Transverse colon (tissue), 4 donors: Measurements from ENCODE around the gene TEX53. TPM values are rescaled to one million over a fixed set of nuclear protein-coding genes. Genes with fewer than 3 reads are reported as not detected.

ENCODE experiments used
- DNase-seq: peaks from one replicate; pipeline ENCODE4 v3.0.0-alpha.2; 2019
- H3K27ac ChIP-seq, 4 donors: fragments of 200-600 bp; sonication (generic); 2 replicates each; pipeline ENCODE4 v1.5.1; 2016 to 2018; ENCODE audit warnings: inconsistent platforms in 4 of 4
- H3K27me3 ChIP-seq: fragments of 200-600 bp; sonication (generic); 2 replicates; pipeline ENCODE4 v1.5.1; 2017; ENCODE audit warnings: inconsistent platforms
- H3K36me3 ChIP-seq, 4 donors: fragments of 200-600 bp; sonication (generic); 2 replicates each; pipeline ENCODE4 v1.5.1; 2017 to 2019; ENCODE audit warnings: inconsistent platforms in 4 of 4
- H3K4me1 ChIP-seq, 4 donors: fragments of 200-600 bp; sonication (generic); 2 replicates each; pipeline ENCODE4 v1.5.1; 2017 to 2020; ENCODE audit warnings: inconsistent platforms in 4 of 4
- H3K4me3 ChIP-seq, 4 donors: fragments of 200-600 bp; sonication (generic); 1 replicate in 1 of 4; 2 replicates in 3 of 4; pipeline versions ENCODE4 v1.5.1 to v1.6.1; 2017 to 2019; ENCODE audit warnings: inconsistent platforms in 4 of 4
- H3K9me3 ChIP-seq, 2 donors: fragments of 200-600 bp; sonication (generic); 2 replicates each; pipeline ENCODE4 v1.5.1; 2017 to 2019; ENCODE audit warnings: inconsistent platforms in 2 of 2
- CTCF ChIP-seq, 5 experiments: fragments of 200-600 bp in 3 of 5; fragments of 450-650 bp in 2 of 5; sonication (generic) in 3 of 5; IDR thresholded peaks; 1 replicate in 2 of 5; 2 replicates in 3 of 5; pipeline ENCODE4 v1.5.1; 2016 to 2017; ENCODE audit warnings: antibody characterized with exemption in 5 of 5, inconsistent platforms in 3 of 5, mild to moderate bottlenecking in 2 of 5, moderate library complexity in 1 of 5
- EP300 ChIP-seq: sonication (generic); formaldehyde crosslinking; IDR thresholded peaks from one replicate; pipeline ENCODE4 v1.6.1; 2017; ENCODE audit warnings: antibody characterized with exemption, low read depth
- POLR2A ChIP-seq: fragments of 450-650 bp; IDR thresholded peaks from one replicate; pipeline ENCODE4 v1.6.1; 2016; ENCODE audit warnings: antibody characterized with exemption, mild to moderate bottlenecking, moderate library complexity
- POLR2AphosphoS5 ChIP-seq, 3 donors: sonication (generic); formaldehyde crosslinking; IDR thresholded peaks; one replicate each; pipeline ENCODE4 v1.6.1; 2016; ENCODE audit warnings: antibody characterized with exemption in 3 of 3
- WGBS, 2 donors: methylation state at CpG; one replicate each; pipeline ENCODE4 v1.1.5; 2018; ENCODE audit warnings: low coverage in 1 of 2; 5-methylcytosine and 5-hydroxymethylcytosine counted together
- in situ Hi-C, 4 donors: fragments of 200-750 bp; cut with MboI; loops; one replicate each; pipeline versions ENCODE4 v1.15.0 to v1.15.1; 2017; ENCODE audit warnings: low sequenced_read_pairs in 3 of 4, low pct_ligation_motif_present in 1 of 4, low pct_unique_long_range_greater_than_20kb in 1 of 4
- intact Hi-C: fragments of 100-400 bp; cut with DNase I; formaldehyde crosslinking; loops from one replicate; pipeline ENCODE4 v1.15.1; 2023; ENCODE audit warnings: low total_unique reads
- total RNA-seq, 4 donors: library from RNA; depleted of rRNA; stranded (reverse); fragments of >200 nt; gene quantifications; one replicate each; pipeline ENCODE4 v1.1.0, GENCODE V29; 2016

Gene TEX53
- total RNA-seq, 4 donors from 2014 or later: not detected

DNA sequence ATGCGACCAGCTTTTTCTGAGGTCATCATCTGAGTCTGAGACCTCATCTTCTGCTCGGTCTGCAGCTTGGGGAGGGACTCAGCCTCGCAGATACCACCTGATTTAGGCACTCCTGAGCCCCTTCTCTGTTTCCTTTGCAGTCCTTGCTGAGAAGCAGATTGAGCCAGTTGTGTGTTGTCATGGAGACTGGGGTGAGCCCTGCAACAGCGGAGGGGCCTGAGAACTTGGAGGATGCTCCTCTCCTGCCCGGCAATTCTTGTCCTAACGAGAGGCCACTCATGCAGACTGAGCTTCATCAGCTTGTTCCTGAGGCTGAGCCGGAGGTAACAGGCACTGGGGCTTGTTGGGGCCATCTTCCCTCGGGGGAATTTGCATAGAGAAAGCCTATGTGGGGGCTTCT lies 19.2 kb downstream of the TEX53 start:
- Histone ChIP-seq H3K4me1 (no peaks in the 10 kb centered on the region), H3K36me3 (peaks cover 0 to 25% (median 10%) of the 10 kb centered on the region in 4 donors), H3K9me3 (no peaks in the 10 kb centered on the region), H3K27me3 (no peaks in the 10 kb centered on the region), H3K4me3 (no peak overlapping the region), H3K27ac (no peak overlapping the region)
- TF ChIP-seq POLR2AphosphoS5 (IDR thresholded peaks at IDR 0.05): no peak
- TF ChIP-seq EP300: no peak
- no peak for TF ChIP-seq CTCF (IDR thresholded peaks at IDR 0.05)
- TF ChIP-seq POLR2A: no peak
- no peak for DNase-seq
- in situ Hi-C loops (no loop called here), intact Hi-C loops (no loop called here)
- WGBS, 2 donors: 90 to 100% methylated on average over 1 to 8 of the region's 8 CpGs

GRCh38 chr9:114634387-114634786 lies 23.2 kb downstream of the TEX53 start:
- no peak overlapping the region for H3K27ac ChIP-seq
- 90% methylated on average over 6 of the region's 6 CpGs; no CpG with 5 or more reads in 1 of the 2 donors for WGBS, 2 donors
- peaks cover 0 to 23% (median 6%) of the 10 kb centered on the region in 4 donors for H3K36me3 ChIP-seq
- H3K9me3 ChIP-seq: no peaks in the 10 kb centered on the region
- H3K4me1 ChIP-seq: no peaks in the 10 kb centered on the region
- no peak overlapping the region for H3K4me3 ChIP-seq
- TF ChIP-seq POLR2AphosphoS5 (IDR thresholded peaks at IDR 0.05): no peak
- TF ChIP-seq EP300: no peak
- no peak for TF ChIP-seq POLR2A
- TF ChIP-seq CTCF (IDR thresholded peaks at IDR 0.05): no peak
- DNase-seq: no peak
- intact Hi-C loops (no loop called here), in situ Hi-C loops (no loop called here)
- no peaks in the 10 kb centered on the region for H3K27me3 ChIP-seq

DNA sequence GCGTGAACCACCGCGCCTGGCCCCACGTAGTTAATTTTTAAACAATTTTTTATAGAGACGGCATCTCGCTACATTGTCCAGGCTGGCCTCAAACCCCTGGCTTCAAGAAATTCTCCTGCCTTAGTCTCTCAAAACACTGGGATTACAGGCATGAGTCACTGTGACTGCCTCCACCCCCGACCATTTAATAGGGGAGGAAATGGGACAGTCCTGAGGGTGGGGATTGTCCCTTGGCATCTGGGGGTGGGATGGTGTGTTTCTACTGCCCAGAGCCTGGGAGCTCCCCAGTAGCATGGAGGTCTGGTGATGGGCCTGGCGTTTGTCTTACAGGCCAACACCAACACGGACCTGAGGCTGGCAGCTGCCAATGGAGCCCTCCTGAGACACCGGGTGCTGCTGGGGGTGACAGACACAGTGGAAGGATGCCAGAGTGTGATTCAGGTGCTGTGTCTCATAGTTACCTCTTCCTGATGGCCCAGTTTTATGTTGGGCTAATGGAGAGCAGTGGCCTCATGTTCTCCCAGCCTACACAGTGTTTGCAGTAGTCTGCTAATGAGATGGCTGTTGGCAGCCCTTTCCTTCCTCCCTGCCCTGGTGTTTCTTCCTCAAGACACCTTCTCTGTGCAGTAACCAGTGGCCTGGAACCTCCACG lies 24.0 kb downstream of the TEX53 start:
- in situ Hi-C loops: no loop called here
- no peak for TF ChIP-seq EP300
- TF ChIP-seq CTCF (IDR thresholded peaks at IDR 0.05): no peak
- no peak for TF ChIP-seq POLR2A
- TF ChIP-seq POLR2AphosphoS5 (IDR thresholded peaks at IDR 0.05): no peak
- H3K27ac ChIP-seq: no peak overlapping the region
- H3K9me3 ChIP-seq: no peaks in the 10 kb centered on the region
- intact Hi-C loops: no loop called here
- peaks cover 0 to 23% (median 4%) of the 10 kb centered on the region in 4 donors for H3K36me3 ChIP-seq
- WGBS, 2 donors: 89% methylated on average over 11 of the region's 11 CpGs; no CpG with 5 or more reads in 1 of the 2 donors
- H3K4me3 ChIP-seq: no peak overlapping the region
- DNase-seq: no peak
- no peaks in the 10 kb centered on the region for H3K4me1 ChIP-seq
- no peaks in the 10 kb centered on the region for H3K27me3 ChIP-seq

GRCh38 chr9:114631166-114631565 lies 26.4 kb downstream of the TEX53 start:
- Histone ChIP-seq H3K4me3 (no peak overlapping the region), H3K4me1 (no peaks in the 10 kb centered on the region), H3K36me3 (peaks cover 0 to 28% (median 4%) of the 10 kb centered on the region in 4 donors), H3K27ac (no peak overlapping the region), H3K9me3 (no peaks in the 10 kb centered on the region), H3K27me3 (no peaks in the 10 kb centered on the region)
- in situ Hi-C loops: no loop called here
- no peak for TF ChIP-seq POLR2A
- no peak for TF ChIP-seq POLR2AphosphoS5 (IDR thresholded peaks at IDR 0.05)
- no peak for TF ChIP-seq CTCF (IDR thresholded peaks at IDR 0.05)
- no peak for TF ChIP-seq EP300
- intact Hi-C loops: no loop called here
- no peak for DNase-seq
- 38 to 60% methylated on average over 1 to 2 of the region's 2 CpGs for WGBS, 2 donors
